Measurements from ENCODE around the gene LMCD1.

Gene LMCD1

GRCh38 chr3:8584661-8585060, 83.0 kb downstream of the LMCD1 start:
- H3K4me1 ChIP-seq (ENCODE audit: insufficient read depth, low read length) = no peaks in the 10 kb centered on the region
- no peak overlapping the region for H2AFZ ChIP-seq (ENCODE audit: low read depth, low read length)
- no peak overlapping the region for H3K9ac ChIP-seq (ENCODE audit: low read depth, low read length)
- no peak overlapping the region for H3K27ac ChIP-seq (ENCODE audit: low read length)
- no peaks in the 10 kb centered on the region for H4K20me1 ChIP-seq (ENCODE audit: insufficient read depth, low read length)
- H3K4me2 ChIP-seq (ENCODE audit: insufficient read depth, low read length) = no peak overlapping the region
- ATAC-seq (ENCODE audit: insufficient read depth, low read depth) (no peak), DNase-seq (no peak)
- H3K36me3 ChIP-seq (ENCODE audit: insufficient read depth, low read length) = no peaks in the 10 kb centered on the region
- H3K27me3 ChIP-seq (ENCODE audit: insufficient read depth, low read length, poor library complexity) = peaks cover 5% of the 10 kb centered on the region
- no peaks in the 10 kb centered on the region for H3K79me2 ChIP-seq (ENCODE audit: insufficient read depth, low read length)
- no peaks in the 10 kb centered on the region for H3K9me3 ChIP-seq (ENCODE audit: insufficient read depth, low read length, severe bottlenecking)
- H3K4me3 ChIP-seq (ENCODE audit: low read depth in 1 of 2, low read length in 2 of 2) = no peak overlapping the region
- TF ChIP-seq CTCF (IDR thresholded peaks at IDR 0.05; ENCODE audit: borderline replicate concordance, extremely low read depth, low read length, poor library complexity, severe bottlenecking) = no peak
- no peak for TF ChIP-seq EZH2 (IDR thresholded peaks at IDR 0.05; ENCODE audit: borderline replicate concordance, low read depth, low read length, severe bottlenecking)

- Histone ChIP-seq H4K20me1 (ENCODE audit: insufficient read depth, low read length) (no peaks in the 10 kb centered on the region), H3K27ac (ENCODE audit: low read length) (no peak overlapping the region), H3K36me3 (ENCODE audit: insufficient read depth, low read length) (no peaks in the 10 kb centered on the region), H3K4me2 (ENCODE audit: insufficient read depth, low read length) (no peak overlapping the region), H3K27me3 (ENCODE audit: insufficient read depth, low read length, poor library complexity) (peaks cover 5% of the 10 kb centered on the region), H3K79me2 (ENCODE audit: insufficient read depth, low read length) (no peaks in the 10 kb centered on the region), H2AFZ (ENCODE audit: low read depth, low read length) (no peak overlapping the region), H3K9me3 (ENCODE audit: insufficient read depth, low read length, severe bottlenecking) (no peaks in the 10 kb centered on the region), H3K4me3 (ENCODE audit: low read depth in 1 of 2, low read length in 2 of 2) (no peak overlapping the region), H3K9ac (ENCODE audit: low read depth, low read length) (no peak overlapping the region), H3K4me1 (ENCODE audit: insufficient read depth, low read length) (no peaks in the 10 kb centered on the region)
- no peak for ATAC-seq (ENCODE audit: insufficient read depth, low read depth)
- no peak for DNase-seq
- TF ChIP-seq EZH2 (IDR thresholded peaks at IDR 0.05; ENCODE audit: borderline replicate concordance, low read depth, low read length, severe bottlenecking) = no peak
Measured at GRCh38 chr3:8589880-8590556, 88.4 kb downstream of the LMCD1 start.

GRCh38 chr3:8593021-8593827, 91.6 kb downstream of the LMCD1 start:
- DNase-seq = no peak
- TF ChIP-seq CTCF (IDR thresholded peaks at IDR 0.05; ENCODE audit: borderline replicate concordance, extremely low read depth, low read length, poor library complexity, severe bottlenecking) (no peak), EZH2 (IDR thresholded peaks at IDR 0.05; ENCODE audit: borderline replicate concordance, low read depth, low read length, severe bottlenecking) (no peak)
- Histone ChIP-seq H3K4me3 (ENCODE audit: low read depth in 1 of 2, low read length in 2 of 2) (no peak overlapping the region), H3K4me1 (ENCODE audit: insufficient read depth, low read length) (no peaks in the 10 kb centered on the region), H3K36me3 (ENCODE audit: insufficient read depth, low read length) (no peaks in the 10 kb centered on the region), H3K9ac (ENCODE audit: low read depth, low read length) (no peak overlapping the region), H2AFZ (ENCODE audit: low read depth, low read length) (no peak overlapping the region), H4K20me1 (ENCODE audit: insufficient read depth, low read length) (no peaks in the 10 kb centered on the region), H3K27ac (ENCODE audit: low read length) (no peak overlapping the region), H3K4me2 (ENCODE audit: insufficient read depth, low read length) (no peak overlapping the region), H3K79me2 (ENCODE audit: insufficient read depth, low read length) (no peaks in the 10 kb centered on the region), H3K9me3 (ENCODE audit: insufficient read depth, low read length, severe bottlenecking) (no peaks in the 10 kb centered on the region), H3K27me3 (ENCODE audit: insufficient read depth, low read length, poor library complexity) (no peaks in the 10 kb centered on the region)
- no peak for ATAC-seq (ENCODE audit: insufficient read depth, low read depth)

- no peaks in the 10 kb centered on the region for H3K4me1 ChIP-seq (ENCODE audit: insufficient read depth, low read length)
- H3K79me2 ChIP-seq (ENCODE audit: insufficient read depth, low read length) = no peaks in the 10 kb centered on the region
- H3K27me3 ChIP-seq (ENCODE audit: insufficient read depth, low read length, poor library complexity) = no peaks in the 10 kb centered on the region
- H3K9me3 ChIP-seq (ENCODE audit: insufficient read depth, low read length, severe bottlenecking) = no peaks in the 10 kb centered on the region
- H3K27ac ChIP-seq (ENCODE audit: low read length) = no peak overlapping the region
- no peaks in the 10 kb centered on the region for H4K20me1 ChIP-seq (ENCODE audit: insufficient read depth, low read length)
- TF ChIP-seq CTCF (IDR thresholded peaks at IDR 0.05; ENCODE audit: borderline replicate concordance, extremely low read depth, low read length, poor library complexity, severe bottlenecking) = no peak
- TF ChIP-seq EZH2 (IDR thresholded peaks at IDR 0.05; ENCODE audit: borderline replicate concordance, low read depth, low read length, severe bottlenecking) = no peak
- no peak overlapping the region for H3K4me2 ChIP-seq (ENCODE audit: insufficient read depth, low read length)
- no peak for DNase-seq
- H2AFZ ChIP-seq (ENCODE audit: low read depth, low read length) = no peak overlapping the region
- H3K9ac ChIP-seq (ENCODE audit: low read depth, low read length) = no peak overlapping the region
- no peaks in the 10 kb centered on the region for H3K36me3 ChIP-seq (ENCODE audit: insufficient read depth, low read length)
- ATAC-seq (ENCODE audit: insufficient read depth, low read depth) = no peak
- H3K4me3 ChIP-seq (ENCODE audit: low read depth in 1 of 2, low read length in 2 of 2) = no peak overlapping the region
Measured at GRCh38 chr3:8595252-8595651, 93.6 kb downstream of the LMCD1 start.
